SU-DHL-6 (cell line): ENCODE data around the gene MAPK1IP1L.

Experiments
- CTCF ChIP-seq: fragments of 200-600 bp; sonication (generic); IDR thresholded peaks from one replicate; pipeline ENCODE4 v1.5.1; 2017; ENCODE audit warnings: antibody characterized with exemption, mild to moderate bottlenecking, low read length, moderate library complexity; ENCODE audit not compliant: insufficient read depth, poor library complexity, severe bottlenecking
- EZH2phosphoT487 ChIP-seq: fragments of 200-600 bp; sonication (generic), shearing (Covaris generic); conservative IDR thresholded peaks from 2 replicates; pipeline ENCODE4 v1.6.1; 2018; ENCODE audit warnings: mild to moderate bottlenecking, antibody characterized with exemption, low read length, moderate library complexity, mixed read lengths

- TF ChIP-seq CTCF (no peak), EZH2phosphoT487 (no peak)
These were observed 43.1 kb downstream of the MAPK1IP1L start for GRCh38 chr14:55094292-55095157.
